Lower lobe of right lung (tissue), 2 donors: ENCODE data around the gene SH3BP5L. TPM values are rescaled to one million over a fixed set of nuclear protein-coding genes. Genes with fewer than 3 reads are reported as not detected.
A peak's percentile ranks its signal among the peaks of the same experiment; 100 is the strongest.

Experiments used
- ATAC-seq, 2 donors: fragments of 200-7000 bp; cut with Tn5 transposase; one replicate each; pipeline ENCODE4 v1.9.1; 2020 to 2022; ENCODE audit warnings: mild to moderate bottlenecking in 2 of 2, moderate library complexity in 2 of 2
- DNase-seq: peaks from one replicate; pipeline ENCODE4 v3.0.0-alpha.2; 2020
- H3K27ac ChIP-seq: fragments of 200-600 bp; one replicate; pipeline ENCODE4 v1.8.0; 2022
- H3K27me3 ChIP-seq: fragments of 200-600 bp; one replicate; pipeline ENCODE4 v1.8.0; 2022; ENCODE audit warnings: low read depth
- H3K36me3 ChIP-seq: fragments of 200-600 bp; one replicate; pipeline ENCODE4 v1.8.0; 2022; ENCODE audit warnings: mild to moderate bottlenecking
- H3K4me1 ChIP-seq: fragments of 200-600 bp; one replicate; pipeline ENCODE4 v1.8.0; 2022
- H3K4me3 ChIP-seq: fragments of 200-600 bp; one replicate; pipeline ENCODE4 v1.8.0; 2022; ENCODE audit warnings: mild to moderate bottlenecking
- H3K9me3 ChIP-seq: fragments of 200-600 bp; one replicate; pipeline ENCODE4 v1.8.0; 2022
- CTCF ChIP-seq: fragments of 200-600 bp; IDR thresholded peaks from one replicate; pipeline ENCODE4 v1.8.0; 2022; ENCODE audit warnings: antibody characterized with exemption, mild to moderate bottlenecking
- intact Hi-C: fragments of 100-400 bp; cut with DNase I; formaldehyde crosslinking; loops from one replicate; pipeline ENCODE4 v1.11.0; 2022
- total RNA-seq: library from RNA; stranded (reverse); fragmentation: NEBNext Ultra II Directional; extraction: Animal tissue kit (Norgen Biotek cat#: 25700); gene quantifications from one replicate; pipeline ENCODE4 v1.2.1, GENCODE V29; 2021
- donor health status: DM: no; HTN: yes; CAD: no; lungs with severe emphysema.

SH3BP5L gene
- total RNA-seq, 1 donor from 2014 or later, result 25.0 TPM

GRCh38 chr1:248858096-248858890 lies 32.6 kb upstream of the SH3BP5L start:
- peak overlapping the region; percentile 96 for H3K27ac ChIP-seq
- no peaks in the 10 kb centered on the region for H3K9me3 ChIP-seq
- H3K27me3 ChIP-seq, result no peaks in the 10 kb centered on the region
- peak overlapping the region; percentile 60 for H3K4me3 ChIP-seq
- H3K4me1 ChIP-seq, result peaks cover 29% of the 10 kb centered on the region
- H3K36me3 ChIP-seq, result peaks cover 21% of the 10 kb centered on the region
- intact Hi-C loops, result no loop called here
- DNase-seq (peak; percentile 85), ATAC-seq (peak; percentile 75 to 78)
- TF ChIP-seq CTCF, result peak; percentile 48

DNA sequence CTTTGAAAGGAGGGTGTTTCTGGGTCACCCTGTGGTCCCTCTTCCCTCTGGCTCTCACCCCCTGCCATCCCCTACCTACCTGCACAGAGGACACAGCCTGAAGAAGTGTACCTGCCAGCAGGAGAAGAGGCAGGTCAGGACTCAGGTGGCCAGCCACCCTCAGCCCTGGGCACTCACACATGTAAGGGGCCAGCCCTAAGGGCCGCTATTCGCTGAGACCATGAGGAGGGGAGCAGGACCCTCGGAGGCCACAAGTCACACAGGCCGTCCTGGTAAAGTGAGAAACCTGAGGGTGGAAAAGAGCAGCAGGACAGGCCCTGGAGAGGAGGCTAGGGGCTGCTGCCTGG lies 32.0 kb upstream of the SH3BP5L start:
- Histone ChIP-seq H3K4me1 (peaks cover 23% of the 10 kb centered on the region), H3K36me3 (peaks cover 23% of the 10 kb centered on the region), H3K27ac (peak overlapping the region; percentile 96), H3K4me3 (peak overlapping the region; percentile 60), H3K9me3 (no peaks in the 10 kb centered on the region), H3K27me3 (no peaks in the 10 kb centered on the region)
- TF ChIP-seq CTCF, result no peak
- no peak for DNase-seq
- intact Hi-C loops, result no loop called here
- peak; percentile 0 for ATAC-seq

DNA sequence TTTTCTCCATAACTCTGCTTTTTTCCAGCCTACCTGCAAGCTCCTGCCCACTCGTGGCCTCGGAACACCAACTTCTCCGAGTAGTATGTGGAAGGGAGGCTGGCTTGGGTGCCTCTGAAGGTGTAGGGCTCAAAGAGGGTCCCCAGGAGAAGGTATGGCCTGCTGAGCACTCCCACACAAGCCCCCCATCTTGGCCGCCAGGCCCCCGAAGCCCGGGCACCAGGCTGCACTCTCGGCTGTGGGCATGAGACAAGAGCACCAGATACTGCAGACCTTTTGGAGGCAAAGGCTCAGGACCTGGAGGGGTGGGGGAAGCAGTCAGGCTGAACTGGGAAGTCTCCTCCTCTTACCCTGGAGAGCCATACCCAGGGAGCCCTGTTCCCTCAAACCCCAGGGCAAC lies 31.5 kb upstream of the SH3BP5L start:
- intact Hi-C loops, result no loop called here
- Histone ChIP-seq H3K4me1 (peaks cover 19% of the 10 kb centered on the region), H3K9me3 (no peaks in the 10 kb centered on the region), H3K27ac (no peak overlapping the region), H3K27me3 (no peaks in the 10 kb centered on the region), H3K4me3 (peak overlapping the region; percentile 60), H3K36me3 (peaks cover 23% of the 10 kb centered on the region)
- no peak for DNase-seq
- no peak for TF ChIP-seq CTCF
- ATAC-seq, result no peak

GRCh38 chr1:248856176-248856575 lies 30.5 kb upstream of the SH3BP5L start:
- H3K4me1 ChIP-seq, result peaks cover 19% of the 10 kb centered on the region
- intact Hi-C loops, result no loop called here
- DNase-seq (no peak), ATAC-seq (no peak)
- peaks cover 25% of the 10 kb centered on the region for H3K36me3 ChIP-seq
- H3K4me3 ChIP-seq, result no peak overlapping the region
- no peaks in the 10 kb centered on the region for H3K9me3 ChIP-seq
- no peak for TF ChIP-seq CTCF
- H3K27me3 ChIP-seq, result no peaks in the 10 kb centered on the region
- H3K27ac ChIP-seq, result no peak overlapping the region

DNA sequence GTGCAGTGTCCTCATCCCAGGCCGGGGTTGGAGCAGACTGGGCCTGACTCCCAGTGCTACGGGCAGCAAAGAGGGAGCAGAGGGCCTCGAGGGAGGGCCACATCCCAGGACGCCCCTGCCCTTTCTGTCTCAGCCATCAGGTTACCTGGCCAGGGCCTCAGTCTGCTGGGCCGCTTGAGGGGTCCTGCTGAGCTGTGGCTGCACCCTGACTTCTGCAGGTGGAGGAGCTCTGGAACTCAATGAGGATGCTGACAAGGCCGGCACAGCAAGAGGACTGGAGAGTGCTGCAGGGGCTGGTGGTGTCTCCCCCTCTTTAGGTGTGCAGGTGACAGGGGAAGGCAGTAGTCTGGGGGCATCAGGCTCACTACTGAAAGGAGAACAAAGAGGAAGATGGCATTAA lies 29.9 kb upstream of the SH3BP5L start:
- no peak for DNase-seq
- Histone ChIP-seq H3K9me3 (no peaks in the 10 kb centered on the region), H3K4me1 (peaks cover 19% of the 10 kb centered on the region), H3K27me3 (no peaks in the 10 kb centered on the region), H3K36me3 (peaks cover 30% of the 10 kb centered on the region), H3K4me3 (no peak overlapping the region), H3K27ac (no peak overlapping the region)
- intact Hi-C loops, result no loop called here
- no peak for TF ChIP-seq CTCF
- ATAC-seq, result no peak
